NCI-H345 treated with DMSO at 0.1 percent for 48 hours (cell line): ENCODE data around the gene RFX4.
A peak's percentile ranks its signal among the peaks of the same experiment; 100 is the strongest.

Source experiments
- DNase-seq: peaks from one replicate; lab custom pipeline; 2025; ENCODE audit not compliant: unreplicated experiment; lab: John Stamatoyannopoulos, UW

RFX4 gene

DNA sequence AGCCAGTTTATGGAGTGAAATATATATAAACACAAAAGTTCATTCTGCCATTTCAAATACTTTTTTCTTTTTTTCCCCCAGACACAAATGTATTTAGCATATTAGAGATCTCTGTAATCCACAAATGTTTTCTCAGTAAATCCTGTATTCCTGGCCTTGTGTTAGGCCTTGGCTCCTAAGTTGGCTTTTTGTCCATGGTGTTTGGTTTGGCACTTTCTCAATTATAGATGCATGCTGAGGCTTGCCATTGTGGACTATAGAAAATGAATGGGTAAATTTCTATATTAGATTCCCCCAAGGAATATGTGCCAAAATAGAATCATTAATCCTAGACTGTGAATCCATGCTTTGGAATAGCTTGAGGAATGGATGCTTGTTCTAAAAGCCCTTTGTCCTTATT is 208.7 kb downstream of the RFX4 start:
- DNase-seq: peak; percentile 43

DNA sequence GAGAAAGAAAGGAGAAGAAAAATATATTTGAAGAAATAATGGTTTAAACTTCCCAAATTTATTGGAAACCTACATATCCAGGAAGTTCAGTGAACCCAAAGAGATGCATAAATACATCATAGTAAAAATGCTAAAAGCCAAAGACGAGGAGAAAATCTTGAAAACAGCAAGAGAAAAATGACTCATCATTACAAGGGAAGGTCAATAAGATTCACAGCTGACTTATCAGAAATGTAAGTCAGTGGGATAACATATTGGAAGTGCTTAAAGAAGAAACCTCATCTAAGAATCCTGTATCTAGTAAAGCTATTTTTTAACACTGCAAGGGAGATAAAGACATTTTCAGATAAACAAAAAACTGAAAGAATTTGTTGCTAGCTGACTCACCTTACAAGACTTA is 211.6 kb downstream of the RFX4 start:
- no peak for DNase-seq

DNA sequence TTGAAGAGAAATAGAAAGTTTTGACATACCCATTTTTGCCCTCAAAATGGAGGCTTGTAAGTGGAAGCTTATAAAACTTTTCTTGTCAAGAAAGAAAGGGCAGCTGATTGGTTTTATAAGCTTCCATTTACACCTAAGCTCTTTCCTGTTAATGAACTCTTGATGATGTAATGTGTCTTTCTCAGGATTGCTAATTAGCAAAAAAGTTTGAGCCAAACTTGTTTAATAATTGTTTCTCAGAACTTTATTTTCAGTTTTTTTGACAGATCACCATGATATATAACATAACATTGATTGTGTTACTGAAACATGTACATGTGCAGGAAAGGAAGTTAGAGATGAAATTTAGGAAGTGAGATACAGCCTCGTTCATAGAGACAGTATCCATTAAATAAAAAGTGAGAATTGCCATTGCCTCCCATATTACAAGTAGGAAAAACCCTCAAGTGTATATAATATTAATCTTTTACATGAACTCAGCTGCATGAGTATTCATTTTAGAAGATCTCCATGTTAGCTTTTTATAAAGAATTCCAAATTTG is 218.4 kb downstream of the RFX4 start:
- DNase-seq: no peak

DNA sequence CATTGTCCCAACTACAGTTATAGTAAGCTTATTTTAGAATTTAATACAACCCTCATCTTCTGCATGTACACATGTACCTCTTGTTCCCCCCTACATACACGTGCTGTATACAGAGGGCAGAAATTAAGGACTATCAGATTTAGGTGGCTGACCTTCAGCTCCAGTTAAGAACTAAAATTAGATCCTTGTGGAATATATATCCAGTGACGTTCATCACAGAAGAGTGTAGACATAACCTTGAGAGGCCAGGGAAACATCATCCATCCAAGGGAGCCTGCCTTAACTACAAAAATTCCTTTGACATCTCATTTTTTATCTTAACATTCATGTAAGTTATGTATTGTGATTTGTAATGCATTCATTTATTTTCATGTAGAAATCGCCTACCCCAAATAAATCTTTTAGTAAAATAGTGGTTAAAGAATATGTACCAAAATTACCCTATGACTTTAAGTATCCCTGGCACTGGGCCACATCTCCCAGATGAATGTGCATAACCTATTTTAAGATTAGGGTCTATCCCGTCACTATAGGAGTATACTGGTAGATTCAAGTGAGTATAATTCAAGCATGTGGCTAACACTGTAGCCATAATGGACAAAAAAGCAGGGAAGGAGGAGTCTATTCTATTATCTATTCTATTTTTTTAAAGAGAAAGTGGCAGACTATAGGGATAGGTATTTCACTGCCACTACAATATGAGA is 219.2 kb downstream of the RFX4 start:
- DNase-seq: no peak

GRCh38 chr12:106804668-106805067 is 221.9 kb downstream of the RFX4 start:
- DNase-seq: no peak
